SK-N-SH (cell line): ENCODE data around the gene PRRX2.

Source experiments
- CTCF ChIP-seq: fragments of 200-600 bp; sonication (generic); IDR thresholded peaks from 2 replicates; pipeline ENCODE4 v1.6.1; 2017; ENCODE audit warnings: antibody characterized with exemption, mild to moderate bottlenecking, moderate library complexity
- POLR2AphosphoS5 ChIP-seq: IDR thresholded peaks from 2 replicates; pipeline ENCODE4 v1.6.1; 2012; ENCODE audit warnings: low read depth, low read length
- SMC3 ChIP-seq: IDR thresholded peaks from 2 replicates; pipeline ENCODE4 v1.6.1; 2012; ENCODE audit warnings: low read depth, low read length, improper control_type of control experiment
- TCF12 ChIP-seq: IDR thresholded peaks from 2 replicates; pipeline ENCODE4 v1.4.0; 2012
- TEAD4 ChIP-seq: IDR thresholded peaks from 2 replicates; pipeline ENCODE4 v1.4.0; 2012; ENCODE audit warnings: mild to moderate bottlenecking, borderline replicate concordance; ENCODE audit not compliant: insufficient read depth
- USF2 ChIP-seq: fragments of 150-350 bp; IDR thresholded peaks from 2 replicates; pipeline ENCODE4 v1.6.1; 2017; ENCODE audit warnings: antibody characterized with exemption, low read length, low read depth, borderline replicate concordance
- YY1 ChIP-seq: IDR thresholded peaks from 2 replicates; pipeline ENCODE4 v1.4.0; 2012; ENCODE audit warnings: low read depth, mild to moderate bottlenecking
- TF ChIP-seq, protein P1 (sequence below): IDR thresholded peaks from 2 replicates; pipeline ENCODE4 v1.4.0; 2012; ENCODE audit warnings: low read depth
- TF ChIP-seq, protein P2 (sequence below): IDR thresholded peaks from 2 replicates; pipeline ENCODE4 v1.6.1; 2012; ENCODE audit warnings: mild to moderate bottlenecking, low read depth, low read length, moderate library complexity

- TF ChIP-seq POLR2AphosphoS5 (no peak), CTCF (no peak), YY1 (no peak), TEAD4 (no peak), SMC3 (no peak), USF2 (no peak), TCF12 (no peak)
- TF ChIP-seq, protein P1, sequence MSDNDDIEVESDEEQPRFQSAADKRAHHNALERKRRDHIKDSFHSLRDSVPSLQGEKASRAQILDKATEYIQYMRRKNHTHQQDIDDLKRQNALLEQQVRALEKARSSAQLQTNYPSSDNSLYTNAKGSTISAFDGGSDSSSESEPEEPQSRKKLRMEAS, result no peak
- TF ChIP-seq, protein P2, sequence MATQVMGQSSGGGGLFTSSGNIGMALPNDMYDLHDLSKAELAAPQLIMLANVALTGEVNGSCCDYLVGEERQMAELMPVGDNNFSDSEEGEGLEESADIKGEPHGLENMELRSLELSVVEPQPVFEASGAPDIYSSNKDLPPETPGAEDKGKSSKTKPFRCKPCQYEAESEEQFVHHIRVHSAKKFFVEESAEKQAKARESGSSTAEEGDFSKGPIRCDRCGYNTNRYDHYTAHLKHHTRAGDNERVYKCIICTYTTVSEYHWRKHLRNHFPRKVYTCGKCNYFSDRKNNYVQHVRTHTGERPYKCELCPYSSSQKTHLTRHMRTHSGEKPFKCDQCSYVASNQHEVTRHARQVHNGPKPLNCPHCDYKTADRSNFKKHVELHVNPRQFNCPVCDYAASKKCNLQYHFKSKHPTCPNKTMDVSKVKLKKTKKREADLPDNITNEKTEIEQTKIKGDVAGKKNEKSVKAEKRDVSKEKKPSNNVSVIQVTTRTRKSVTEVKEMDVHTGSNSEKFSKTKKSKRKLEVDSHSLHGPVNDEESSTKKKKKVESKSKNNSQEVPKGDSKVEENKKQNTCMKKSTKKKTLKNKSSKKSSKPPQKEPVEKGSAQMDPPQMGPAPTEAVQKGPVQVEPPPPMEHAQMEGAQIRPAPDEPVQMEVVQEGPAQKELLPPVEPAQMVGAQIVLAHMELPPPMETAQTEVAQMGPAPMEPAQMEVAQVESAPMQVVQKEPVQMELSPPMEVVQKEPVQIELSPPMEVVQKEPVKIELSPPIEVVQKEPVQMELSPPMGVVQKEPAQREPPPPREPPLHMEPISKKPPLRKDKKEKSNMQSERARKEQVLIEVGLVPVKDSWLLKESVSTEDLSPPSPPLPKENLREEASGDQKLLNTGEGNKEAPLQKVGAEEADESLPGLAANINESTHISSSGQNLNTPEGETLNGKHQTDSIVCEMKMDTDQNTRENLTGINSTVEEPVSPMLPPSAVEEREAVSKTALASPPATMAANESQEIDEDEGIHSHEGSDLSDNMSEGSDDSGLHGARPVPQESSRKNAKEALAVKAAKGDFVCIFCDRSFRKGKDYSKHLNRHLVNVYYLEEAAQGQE, result no peak
Observed at GRCh38 chr9:129623331-129623730, 42.1 kb upstream of the PRRX2 start.
